ENCODE measurements around the gene KRTAP16-1. TPM values are rescaled to one million over a fixed set of nuclear protein-coding genes. Genes with fewer than 3 reads are reported as not detected.
"Not testable (repeated sequence)": the region's sequence is repeated elsewhere in the genome, so short reads cannot be mapped to it uniquely, and the experiment has no call there.

Gene KRTAP16-1
- polyA plus RNA-seq, 1 experiment, result not detected

DNA sequence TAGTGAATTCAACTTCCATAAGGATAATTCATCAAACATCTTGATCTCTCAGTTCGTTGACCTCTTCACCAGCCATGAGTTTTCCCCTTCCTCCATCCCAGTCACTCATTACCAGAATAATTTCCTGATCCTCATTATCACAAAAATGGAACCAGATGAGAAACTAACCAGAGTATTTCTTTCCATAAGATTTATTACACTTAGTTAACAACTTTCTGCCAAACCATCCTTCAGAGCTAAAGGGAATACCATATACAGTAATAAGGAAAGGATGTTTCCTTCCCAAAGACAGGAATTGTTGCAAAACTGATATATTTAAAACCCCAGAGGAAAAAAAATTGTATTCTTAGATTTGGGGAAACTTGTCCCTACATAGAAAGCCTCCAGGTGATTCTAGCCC lies 15.1 kb downstream of the KRTAP16-1 start:
- Histone ChIP-seq H3K4me3 (ENCODE audit: low read depth, low read length) (no peak overlapping the region), H3K27me3 (ENCODE audit: control insufficient read depth, insufficient read depth, low read length) (peaks cover 3% of the 10 kb centered on the region), H3K27ac (ENCODE audit: low read depth, low read length) (no peak overlapping the region), H3K9me3 (ENCODE audit: control insufficient read depth, insufficient read depth, low read length) (peaks cover 2% of the 10 kb centered on the region; the same call in 1 of the 2 replicates)
- TF ChIP-seq, protein P1, sequence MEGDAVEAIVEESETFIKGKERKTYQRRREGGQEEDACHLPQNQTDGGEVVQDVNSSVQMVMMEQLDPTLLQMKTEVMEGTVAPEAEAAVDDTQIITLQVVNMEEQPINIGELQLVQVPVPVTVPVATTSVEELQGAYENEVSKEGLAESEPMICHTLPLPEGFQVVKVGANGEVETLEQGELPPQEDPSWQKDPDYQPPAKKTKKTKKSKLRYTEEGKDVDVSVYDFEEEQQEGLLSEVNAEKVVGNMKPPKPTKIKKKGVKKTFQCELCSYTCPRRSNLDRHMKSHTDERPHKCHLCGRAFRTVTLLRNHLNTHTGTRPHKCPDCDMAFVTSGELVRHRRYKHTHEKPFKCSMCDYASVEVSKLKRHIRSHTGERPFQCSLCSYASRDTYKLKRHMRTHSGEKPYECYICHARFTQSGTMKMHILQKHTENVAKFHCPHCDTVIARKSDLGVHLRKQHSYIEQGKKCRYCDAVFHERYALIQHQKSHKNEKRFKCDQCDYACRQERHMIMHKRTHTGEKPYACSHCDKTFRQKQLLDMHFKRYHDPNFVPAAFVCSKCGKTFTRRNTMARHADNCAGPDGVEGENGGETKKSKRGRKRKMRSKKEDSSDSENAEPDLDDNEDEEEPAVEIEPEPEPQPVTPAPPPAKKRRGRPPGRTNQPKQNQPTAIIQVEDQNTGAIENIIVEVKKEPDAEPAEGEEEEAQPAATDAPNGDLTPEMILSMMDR (IDR thresholded peaks at IDR 0.05; ENCODE audit: low read depth, low read length), result no peak
- CTCF ChIA-PET, result no interaction called here
- no peak for DNase-seq (ENCODE audit: low read depth, low spot score)
- POLR2A ChIA-PET, result no interaction called here

DNA sequence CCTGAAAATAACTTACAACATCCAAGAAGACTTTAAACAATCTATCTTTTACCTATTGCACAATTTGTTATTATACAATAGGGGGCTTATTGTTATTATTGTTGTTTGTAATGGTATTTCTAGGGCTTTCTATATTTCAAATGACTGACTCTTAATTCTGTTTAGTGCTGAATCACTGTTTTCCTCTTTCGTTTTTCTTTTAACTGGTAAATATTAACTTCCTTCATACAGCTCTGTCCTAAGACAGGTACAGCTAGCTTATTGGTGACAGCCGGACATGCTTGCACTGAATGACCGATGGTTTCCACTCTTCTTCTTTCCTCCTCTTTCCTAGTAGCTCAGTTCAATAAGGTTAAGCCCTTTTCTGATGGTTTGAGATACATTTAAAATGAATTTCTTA lies 22.1 kb downstream of the KRTAP16-1 start:
- CTCF ChIA-PET, result no interaction called here
- no peak for DNase-seq (ENCODE audit: low read depth, low spot score)

DNA sequence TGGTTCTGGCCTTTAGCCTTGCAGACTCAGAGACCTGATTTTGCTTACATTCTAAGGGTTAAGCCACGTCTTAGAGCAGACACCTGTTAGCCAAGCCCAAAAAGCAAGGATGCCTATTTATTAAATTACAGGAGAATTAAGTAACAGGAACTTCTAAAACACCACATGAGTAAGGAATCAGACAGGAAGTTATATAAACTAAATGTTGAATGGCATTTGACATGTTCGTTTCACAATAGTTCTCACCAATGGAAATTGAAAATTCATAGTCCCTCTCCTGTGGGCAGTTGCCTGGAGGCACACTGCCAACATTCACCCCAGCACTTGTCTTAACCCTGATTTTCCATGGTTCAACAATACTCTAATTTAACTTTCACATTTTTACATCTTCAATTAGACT lies 24.6 kb downstream of the KRTAP16-1 start:
- H3K27ac ChIP-seq (ENCODE audit: low read depth, low read length), result no peak overlapping the region
- H3K4me3 ChIP-seq (ENCODE audit: low read depth, low read length), result no peak overlapping the region
- H3K27me3 ChIP-seq (ENCODE audit: control insufficient read depth, insufficient read depth, low read length), result no peaks in the 10 kb centered on the region
- no peak for DNase-seq (ENCODE audit: low read depth, low spot score)
- TF ChIP-seq, protein P1 (IDR thresholded peaks at IDR 0.05; ENCODE audit: low read depth, low read length), result no peak
- H3K9me3 ChIP-seq (ENCODE audit: control insufficient read depth, insufficient read depth, low read length), result no peaks in the 10 kb centered on the region
- CTCF ChIA-PET, result no interaction called here
- POLR2A ChIA-PET, result no interaction called here

More for the DNA sequence above, 22.1 kb downstream of the KRTAP16-1 start:
- Histone ChIP-seq H3K27me3 (ENCODE audit: control insufficient read depth, insufficient read depth, low read length) (peaks cover 3% of the 10 kb centered on the region), H3K4me3 (ENCODE audit: low read depth, low read length) (no peak overlapping the region), H3K27ac (ENCODE audit: low read depth, low read length) (no peak overlapping the region), H3K9me3 (ENCODE audit: control insufficient read depth, insufficient read depth, low read length) (no peaks in the 10 kb centered on the region)
- TF ChIP-seq, protein P1 (IDR thresholded peaks at IDR 0.05; ENCODE audit: low read depth, low read length), result no peak
- POLR2A ChIA-PET, result no interaction called here

DNA sequence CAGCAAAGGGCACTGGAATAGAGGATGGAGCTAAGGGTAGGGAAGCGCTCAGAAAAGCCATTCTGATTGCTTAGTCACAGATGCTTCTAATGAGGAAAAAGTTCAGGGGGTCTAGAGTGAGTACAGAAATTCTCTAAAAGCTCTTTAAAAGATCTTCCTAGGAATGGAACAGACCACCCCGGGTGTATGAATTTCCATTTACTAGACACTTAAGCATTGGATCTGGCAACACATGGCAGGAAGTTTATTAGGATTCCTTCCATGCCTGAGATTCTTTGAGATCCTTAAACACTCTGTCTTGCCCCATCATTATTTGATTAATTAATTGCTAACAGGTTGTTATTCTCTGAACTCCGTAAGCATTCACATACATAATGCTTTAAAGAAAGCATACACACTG lies 25.1 kb downstream of the KRTAP16-1 start:
- Histone ChIP-seq H3K4me3 (ENCODE audit: low read depth, low read length) (no peak overlapping the region), H3K27ac (ENCODE audit: low read depth, low read length) (no peak overlapping the region), H3K9me3 (ENCODE audit: control insufficient read depth, insufficient read depth, low read length) (no peaks in the 10 kb centered on the region), H3K27me3 (ENCODE audit: control insufficient read depth, insufficient read depth, low read length) (no peaks in the 10 kb centered on the region)
- ChIA-PET POLR2A (no interaction called here), CTCF (no interaction called here)
- DNase-seq (ENCODE audit: low read depth, low spot score), result peak; percentile 10
- TF ChIP-seq, protein P1 (IDR thresholded peaks at IDR 0.05; ENCODE audit: low read depth, low read length), result no peak

DNA sequence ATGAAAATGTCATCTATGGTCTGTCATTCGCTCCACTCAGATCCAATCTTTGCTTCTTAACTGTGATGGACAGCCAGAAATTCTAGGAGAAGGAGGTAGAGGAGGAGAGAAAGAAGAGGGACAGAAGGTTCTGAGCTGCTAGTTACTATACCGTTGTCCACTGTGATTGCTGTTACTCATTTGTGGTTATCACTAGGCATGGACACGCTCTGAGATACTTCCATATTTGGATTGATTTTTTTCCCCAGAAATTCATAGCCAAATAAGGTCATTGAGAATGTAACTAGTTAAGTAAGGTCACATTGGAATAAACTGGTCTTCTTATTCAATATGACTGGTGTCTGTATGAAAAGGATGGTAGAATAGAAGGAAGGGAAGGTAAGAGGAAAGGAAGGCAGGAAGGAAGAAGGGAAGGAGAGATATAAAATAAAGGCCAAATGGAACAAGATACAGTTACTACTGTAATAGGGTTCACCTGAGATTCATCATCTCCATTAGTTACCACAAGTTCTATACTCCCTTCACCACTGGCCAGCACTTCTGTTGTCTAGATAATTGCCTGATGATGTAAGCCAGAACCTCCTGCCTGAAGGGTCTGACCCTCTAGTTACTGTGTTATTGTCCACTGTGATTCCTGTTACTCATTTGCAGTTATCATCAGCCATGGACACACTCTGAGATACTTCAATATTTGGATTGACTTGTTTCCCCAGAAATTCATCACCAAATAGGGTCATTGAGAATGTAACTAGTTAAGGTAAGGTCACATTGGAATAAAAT lies 30.7 kb downstream of the KRTAP16-1 start:
- H3K27me3 ChIP-seq (ENCODE audit: control insufficient read depth, insufficient read depth, low read length), result peaks cover 2% of the 10 kb centered on the region
- POLR2A ChIA-PET, result no interaction called here
- no peak overlapping the region for H3K4me3 ChIP-seq (ENCODE audit: low read depth, low read length)
- H3K9me3 ChIP-seq (ENCODE audit: control insufficient read depth, insufficient read depth, low read length), result no peaks in the 10 kb centered on the region
- DNase-seq (ENCODE audit: low read depth, low spot score), result no peak
- CTCF ChIA-PET, result no interaction called here
- H3K27ac ChIP-seq (ENCODE audit: low read depth, low read length), result no peak overlapping the region
- TF ChIP-seq, protein P1 (IDR thresholded peaks at IDR 0.05; ENCODE audit: low read depth, low read length), result no peak

DNA sequence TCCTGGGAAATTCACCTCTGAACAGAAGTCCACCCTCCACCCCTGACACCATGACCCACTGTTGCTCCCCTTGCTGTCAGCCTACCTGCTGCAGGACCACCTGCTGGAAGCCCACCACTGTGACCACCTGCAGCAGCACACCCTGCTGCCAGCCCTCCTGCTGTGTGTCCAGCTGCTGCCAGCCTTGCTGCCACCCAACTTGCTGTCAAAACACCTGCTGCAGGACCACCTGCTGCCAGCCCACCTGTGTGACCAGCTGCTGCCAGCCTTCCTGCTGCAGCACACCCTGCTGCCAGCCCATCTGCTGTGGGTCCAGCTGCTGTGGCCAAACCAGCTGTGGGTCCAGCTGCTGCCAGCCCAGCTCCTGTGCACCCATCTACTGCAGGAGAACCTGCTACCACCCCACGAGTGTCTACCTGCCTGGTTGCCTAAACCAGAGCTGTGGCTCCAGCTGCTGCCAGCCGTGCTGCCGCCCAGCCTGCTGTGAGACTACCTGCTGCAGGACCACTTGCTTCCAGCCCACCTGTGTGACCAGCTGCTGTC lies 33.4 kb downstream of the KRTAP16-1 start, which contains the start of gene KRTAP9-7:
Gene KRTAP9-7 (plus strand): TSS at position 51 of the 543 bp plus-strand sequence. CDS start 0 bp downstream, at position 51.
- DNase-seq (ENCODE audit: low read depth, low spot score); H3K9me3 ChIP-seq (ENCODE audit: control insufficient read depth, insufficient read depth, low read length); H3K27ac ChIP-seq (ENCODE audit: low read depth, low read length); H3K27me3 ChIP-seq (ENCODE audit: control insufficient read depth, insufficient read depth, low read length); H3K4me3 ChIP-seq (ENCODE audit: low read depth, low read length); POLR2A ChIA-PET: not testable (repeated sequence)
- CTCF ChIA-PET, result interaction anchor here (0.7 kb wide), 1 partner anchor 274 kb away, joined by 4 read pairs; no protein-coding TSS in a partner anchor
